ENCODE measurements around the gene TAF1A. TPM values are rescaled to one million over a fixed set of nuclear protein-coding genes. Genes with fewer than 3 reads are reported as not detected.

The TAF1A gene
- total and polyA plus RNA-seq, 2 of the 8 experiments (the other 6 are each of a cell fraction or from before 2014, with no cell fraction given), result 3.3 to 16.7 TPM

- no peak for TF ChIP-seq CTCF (IDR thresholded peaks at IDR 0.05; ENCODE audit: control extremely low read depth in 1 of 3, insufficient read depth in 1 of 3, low read depth in 1 of 3, low read length in 3 of 3)
- no peak for TF ChIP-seq HDAC6 (IDR thresholded peaks at IDR 0.05; ENCODE audit: low read depth, low read length)
- no peak for TF ChIP-seq FOSL1 (IDR thresholded peaks at IDR 0.05; ENCODE audit: insufficient read depth, low read depth, low read length)
- no peak for TF ChIP-seq NRF1 (IDR thresholded peaks at IDR 0.05; ENCODE audit: low read depth, low read length)
- TF ChIP-seq CHD1 (IDR thresholded peaks at IDR 0.05; ENCODE audit: low read depth, low read length), result no peak
- TF ChIP-seq POLR2AphosphoS5 (IDR thresholded peaks at IDR 0.05; ENCODE audit: low read depth, low read length), result no peak
- TF ChIP-seq SAP30 (IDR thresholded peaks at IDR 0.05; ENCODE audit: insufficient read depth, insufficient replicate concordance, low read length), result no peak
- TF ChIP-seq SP1 (IDR thresholded peaks at IDR 0.05; ENCODE audit: low read depth, low read length), result no peak
Observed at GRCh38 chr1:222623458-222623857, 33.7 kb upstream of the TAF1A start (continued).
